H1 (cell line): ENCODE results near the gene ITPK1. TPM values are rescaled to one million over a fixed set of nuclear protein-coding genes. Genes with fewer than 3 reads are reported as not detected.

ENCODE experiments used
- ATF3 ChIP-seq: IDR thresholded peaks from 2 replicates; pipeline ENCODE4 v1.6.1; 2011; ENCODE audit warnings: low read depth, mild to moderate bottlenecking, low read length; ENCODE audit not compliant: insufficient read depth
- RAD21 ChIP-seq, 2 experiments: IDR thresholded peaks in 1 of 2; conservative IDR thresholded peaks in 1 of 2; 2 replicates each; pipeline ENCODE4 v1.6.1; 2011; ENCODE audit warnings: low read depth in 2 of 2, low read length in 2 of 2, improper control_type of control experiment in 1 of 2, inconsistent platforms in 1 of 2, mild to moderate bottlenecking in 1 of 2, moderate library complexity in 1 of 2
- SIX5 ChIP-seq: IDR thresholded peaks from 2 replicates; pipeline ENCODE4 v1.6.1; 2011; ENCODE audit warnings: mild to moderate bottlenecking, low read depth, low read length
- SUZ12 ChIP-seq: fragments of 200-600 bp; sonication (generic); IDR thresholded peaks from 2 replicates; pipeline ENCODE4 v1.6.1; 2012; ENCODE audit warnings: mild to moderate bottlenecking, inconsistent platforms, low read length, moderate library complexity, mixed read lengths
- TEAD4 ChIP-seq: IDR thresholded peaks from 2 replicates; pipeline ENCODE4 v1.6.1; 2012; ENCODE audit warnings: low read depth, low read length, inconsistent platforms, mixed read lengths
- USF2 ChIP-seq: IDR thresholded peaks from 2 replicates; pipeline ENCODE4 v1.6.1; 2011; ENCODE audit warnings: low read length, improper control_type of control experiment
- YY1 ChIP-seq: IDR thresholded peaks from 2 replicates; pipeline ENCODE4 v1.6.1; 2011; ENCODE audit warnings: low read depth, mild to moderate bottlenecking, low read length
- ZNF274 ChIP-seq: IDR thresholded peaks from 2 replicates; pipeline ENCODE4 v1.7.0; 2012; ENCODE audit warnings: low read length, borderline replicate concordance; ENCODE audit errors: extremely low read depth
- polyA plus RNA-seq, 7 experiments: library from polyadenylated mRNA; depleted of rRNA in 3 of 7; stranded (reverse) in 5 of 7; unstranded in 2 of 7; fragments of >200 nt in 5 of 7; fragments of 200-250 nt in 2 of 7; gene quantifications; 1 replicate in 5 of 7; 2 replicates in 1 of 7; 4 replicates in 1 of 7; pipeline versions ENCODE4 v1.2.1 to v1.2.3, GENCODE V29; 2011 to 2013; ENCODE audit warnings: missing spikeins in 2 of 7, mixed read lengths in 2 of 7
- total RNA-seq: library from RNA; stranded (reverse); fragmentation: NEBNext Ultra II Directional; extraction: Animal tissue kit (Norgen Biotek cat#: 25700); gene quantifications from 2 replicates; pipeline ENCODE4 v1.2.1, GENCODE V29; 2021

ITPK1 gene
- total and polyA plus RNA-seq, 2 of the 8 experiments (the other 6 are each of a cell fraction or from before 2014, with no cell fraction given), result 108 to 143 TPM

- TF ChIP-seq USF2 (no peak), ZNF274 (no peak), TEAD4 (no peak), SUZ12 (no peak), SIX5 (no peak), ATF3 (no peak), YY1 (peak; percentile 54; the same call in 1 of the 2 replicates), RAD21 (IDR thresholded peaks at IDR 0.05 in 1 of 2, conservative IDR thresholded peaks at IDR 0.05 in 1 of 2; ENCODE audit: low read depth in 2 of 2, low read length in 2 of 2) (peak; percentile 92 to 93)
Measured at GRCh38 chr14:92973261-92973797, 142.4 kb downstream of the ITPK1 start (continued).
